IPS-18a (cell line): Measurements from ENCODE around the gene CFP.

Source experiments
- H3K27ac ChIP-seq: one replicate; pipeline ENCODE4 v1.5.1; 2013; ENCODE audit warnings: low read length
- H3K27me3 ChIP-seq: one replicate; pipeline ENCODE4 v1.6.1; 2013; ENCODE audit warnings: mild to moderate bottlenecking, low read length; ENCODE audit not compliant: control insufficient read depth, insufficient read depth
- H3K36me3 ChIP-seq: one replicate; pipeline ENCODE4 v1.6.1; 2013; ENCODE audit warnings: low read depth, low read length; ENCODE audit not compliant: control insufficient read depth
- H3K4me1 ChIP-seq: one replicate; pipeline ENCODE4 v1.6.1; 2013; ENCODE audit warnings: low read depth, low read length; ENCODE audit not compliant: control insufficient read depth
- H3K4me3 ChIP-seq: one replicate; pipeline ENCODE4 v1.5.1; 2013; ENCODE audit warnings: low read length
- H3K9ac ChIP-seq: one replicate; pipeline ENCODE4 v1.6.1; 2013; ENCODE audit warnings: mild to moderate bottlenecking, low read length, moderate library complexity
- H3K9me3 ChIP-seq: one replicate; pipeline ENCODE4 v1.6.1; 2013; ENCODE audit warnings: low read depth, low read length; ENCODE audit not compliant: control insufficient read depth

The CFP gene

GRCh38 chrX:47634871-47635575 is 5.3 kb upstream of the CFP start:
- peaks cover 11% of the 10 kb centered on the region for H3K9me3 ChIP-seq
- H3K4me3 ChIP-seq: no peak overlapping the region
- peaks cover 1% of the 10 kb centered on the region for H3K36me3 ChIP-seq
- no peak overlapping the region for H3K27ac ChIP-seq
- no peak overlapping the region for H3K9ac ChIP-seq
- no peaks in the 10 kb centered on the region for H3K4me1 ChIP-seq
- H3K27me3 ChIP-seq: no peaks in the 10 kb centered on the region

- Histone ChIP-seq H3K27me3 (no peaks in the 10 kb centered on the region), H3K4me1 (no peaks in the 10 kb centered on the region)
Observed at GRCh38 chrX:47633689-47634590, 4.2 kb upstream of the CFP start.

DNA sequence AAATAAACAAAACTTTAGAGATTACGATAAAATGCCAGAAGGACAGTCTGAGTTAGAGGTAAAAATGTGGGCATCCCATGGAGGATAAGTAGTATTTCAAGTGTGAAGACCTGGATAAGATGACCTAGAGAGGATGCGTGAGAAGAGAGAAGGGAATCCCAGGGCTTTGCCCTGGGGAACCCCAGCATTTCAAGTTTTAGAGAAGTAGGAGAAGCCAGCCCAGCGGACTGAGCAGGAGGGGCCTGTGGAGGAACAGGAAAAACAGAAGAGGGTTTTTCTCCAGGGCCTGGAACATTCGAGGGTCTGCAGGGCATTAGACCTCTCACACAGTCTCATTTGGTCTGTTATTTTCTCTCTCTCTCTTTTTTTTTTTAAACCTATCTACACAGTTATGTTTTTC is 2.9 kb upstream of the CFP start:
- Histone ChIP-seq H3K9ac (no peak overlapping the region), H3K4me3 (no peak overlapping the region), H3K4me1 (no peaks in the 10 kb centered on the region), H3K9me3 (peaks cover 7% of the 10 kb centered on the region), H3K27me3 (no peaks in the 10 kb centered on the region), H3K36me3 (no peaks in the 10 kb centered on the region), H3K27ac (no peak overlapping the region)

More at GRCh38 chrX:47633689-47634590, 4.2 kb upstream of the CFP start:
- Histone ChIP-seq H3K9me3 (peaks cover 7% of the 10 kb centered on the region), H3K36me3 (no peaks in the 10 kb centered on the region), H3K4me3 (no peak overlapping the region), H3K27ac (no peak overlapping the region), H3K9ac (no peak overlapping the region)

- Histone ChIP-seq H3K4me1 (no peaks in the 10 kb centered on the region), H3K9me3 (peaks cover 4% of the 10 kb centered on the region), H3K4me3 (no peak overlapping the region), H3K27me3 (no peaks in the 10 kb centered on the region), H3K27ac (no peak overlapping the region), H3K36me3 (no peaks in the 10 kb centered on the region), H3K9ac (no peak overlapping the region)
Observed at GRCh38 chrX:47631676-47632075, 1.9 kb upstream of the CFP start.

DNA sequence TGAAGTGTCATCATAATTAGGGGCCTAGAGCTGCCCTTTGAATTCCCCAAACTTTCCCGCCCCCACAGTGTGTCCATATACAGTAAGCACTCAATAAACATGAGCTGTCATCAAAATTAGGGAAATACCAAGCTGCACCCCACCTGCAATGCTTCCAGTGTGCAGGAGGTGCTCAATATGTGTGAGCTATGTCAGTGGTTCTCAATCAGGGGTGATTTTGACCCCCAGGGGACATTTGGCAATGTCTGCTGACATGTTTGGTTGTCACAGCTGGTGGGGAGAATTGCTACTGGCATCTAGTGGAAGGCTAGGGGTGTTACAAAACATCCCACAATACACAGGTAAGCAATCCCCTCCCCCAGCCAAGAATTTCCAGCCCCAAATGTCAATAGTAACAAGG is 748 bp downstream of the CFP start:
- Histone ChIP-seq H3K36me3 (no peaks in the 10 kb centered on the region), H3K4me1 (no peaks in the 10 kb centered on the region), H3K9ac (no peak overlapping the region), H3K27ac (no peak overlapping the region), H3K27me3 (no peaks in the 10 kb centered on the region), H3K9me3 (peaks cover 4% of the 10 kb centered on the region), H3K4me3 (no peak overlapping the region)

GRCh38 chrX:47625365-47625764 is 4.4 kb downstream of the CFP start:
- no peaks in the 10 kb centered on the region for H3K36me3 ChIP-seq
- H3K9ac ChIP-seq: no peak overlapping the region
- H3K27ac ChIP-seq: no peak overlapping the region
- H3K4me1 ChIP-seq: no peaks in the 10 kb centered on the region
- no peaks in the 10 kb centered on the region for H3K27me3 ChIP-seq
- H3K4me3 ChIP-seq: no peak overlapping the region
- peaks cover 7% of the 10 kb centered on the region for H3K9me3 ChIP-seq

DNA sequence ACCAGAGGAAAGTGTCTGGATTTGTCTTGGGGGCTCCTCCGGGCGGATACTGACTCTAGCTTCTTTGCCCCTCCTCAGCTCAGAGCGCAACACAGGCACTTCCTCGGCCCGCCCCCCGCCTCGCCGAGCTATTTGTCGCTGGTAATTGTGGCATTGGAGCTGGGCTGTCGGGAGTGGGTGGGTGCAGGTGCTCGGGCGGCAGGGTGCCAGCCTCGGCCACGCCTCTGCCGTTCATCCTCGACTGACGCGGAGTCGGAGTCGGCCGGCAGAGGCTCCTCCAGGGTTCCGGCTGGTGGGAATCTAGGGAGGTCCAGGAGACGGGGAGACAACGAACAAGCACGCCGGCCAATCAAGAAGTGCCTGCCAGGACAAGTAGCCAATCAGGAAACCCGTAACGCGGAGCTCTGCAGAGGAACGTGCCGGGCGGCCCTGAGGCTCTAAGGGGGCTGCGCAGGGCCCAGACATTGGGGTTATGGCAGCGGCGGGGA is 6.1 kb downstream of the CFP start:
- H3K27me3 ChIP-seq: no peaks in the 10 kb centered on the region
- H3K4me3 ChIP-seq: peak overlapping the region; percentile 37
- H3K4me1 ChIP-seq: no peaks in the 10 kb centered on the region
- H3K36me3 ChIP-seq: no peaks in the 10 kb centered on the region
- H3K27ac ChIP-seq: no peak overlapping the region
- H3K9ac ChIP-seq: no peak overlapping the region
- peaks cover 5% of the 10 kb centered on the region for H3K9me3 ChIP-seq

- Histone ChIP-seq H3K9me3 (peaks cover 5% of the 10 kb centered on the region), H3K27ac (no peak overlapping the region), H3K9ac (no peak overlapping the region)
Observed at GRCh38 chrX:47621851-47622250, 7.9 kb downstream of the CFP start.

GRCh38 chrX:47620303-47620685 is 9.4 kb downstream of the CFP start:
- no peak overlapping the region for H3K27ac ChIP-seq
- no peaks in the 10 kb centered on the region for H3K36me3 ChIP-seq
- no peak overlapping the region for H3K9ac ChIP-seq
- H3K27me3 ChIP-seq: no peaks in the 10 kb centered on the region
- H3K4me1 ChIP-seq: no peaks in the 10 kb centered on the region
- peak overlapping the region; percentile 29 for H3K4me3 ChIP-seq
- peaks cover 5% of the 10 kb centered on the region for H3K9me3 ChIP-seq

More at GRCh38 chrX:47621851-47622250, 7.9 kb downstream of the CFP start:
- Histone ChIP-seq H3K36me3 (no peaks in the 10 kb centered on the region), H3K27me3 (no peaks in the 10 kb centered on the region), H3K4me3 (no peak overlapping the region), H3K4me1 (no peaks in the 10 kb centered on the region)

- no peak within 1 kb of the TSS for H3K9ac ChIP-seq
- H3K36me3 ChIP-seq: no peaks in the 10 kb centered on the region
- H3K4me1 ChIP-seq: no peaks in the 10 kb centered on the region
- H3K27me3 ChIP-seq: no peaks in the 10 kb centered on the region
- H3K27ac ChIP-seq: no peak within 1 kb of the TSS
- peaks cover 5% of the 10 kb centered on the region for H3K9me3 ChIP-seq
- peak within 1 kb of the TSS; percentile 29 for H3K4me3 ChIP-seq
Observed at GRCh38 chrX:47619486-47620302, 10.0 kb downstream of the CFP start, which contains the start of gene SYN1. Gene SYN1 (minus strand): TSS chrX:47619857. CDS start chrX:47619728, 129 bp downstream.

DNA sequence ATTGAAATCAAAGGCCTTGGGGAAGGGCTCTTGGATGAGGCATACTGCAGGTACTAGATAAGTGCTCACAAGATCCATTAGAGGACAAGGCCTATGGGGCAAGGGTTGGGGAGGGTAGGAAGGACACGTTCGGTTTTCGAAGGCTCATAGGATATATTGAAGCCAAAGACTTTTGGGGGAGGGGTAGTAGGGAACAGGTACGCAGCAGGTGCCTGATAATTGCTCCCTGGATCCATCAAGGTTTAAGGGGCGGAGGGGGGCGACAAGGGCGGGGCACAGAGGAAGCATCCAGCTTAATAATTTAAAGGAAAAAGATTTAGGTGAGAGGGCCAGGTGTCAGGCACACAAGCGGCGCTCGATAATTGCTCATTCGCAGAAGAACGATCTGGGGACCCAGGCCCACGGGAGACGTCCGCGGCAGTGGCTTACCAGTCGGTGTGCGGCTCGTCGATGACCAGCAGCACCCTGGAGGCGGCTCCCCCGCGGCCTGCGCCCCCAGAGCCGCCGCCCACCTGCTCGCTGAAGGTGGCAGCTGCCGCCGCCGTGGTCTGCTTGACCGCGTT is 10.7 kb downstream of the CFP start:
- peak overlapping the region; percentile 26 for H3K4me3 ChIP-seq
- H3K9ac ChIP-seq: no peak overlapping the region
- peaks cover 5% of the 10 kb centered on the region for H3K9me3 ChIP-seq
- no peaks in the 10 kb centered on the region for H3K27me3 ChIP-seq
- H3K27ac ChIP-seq: no peak overlapping the region
- H3K36me3 ChIP-seq: no peaks in the 10 kb centered on the region
- H3K4me1 ChIP-seq: no peaks in the 10 kb centered on the region
